GM12878 (cell line): ENCODE measurements around the gene S100A4. TPM values are rescaled to one million over a fixed set of nuclear protein-coding genes. Genes with fewer than 3 reads are reported as not detected.

Experiments used
- ATAC-seq: fragments of 200-7000 bp; cut with Tn5 transposase; 3 replicates; pipeline ENCODE4 v1.9.1; 2020; ENCODE audit warnings: mild to moderate bottlenecking, moderate library complexity
- BruUV-seq: library from RNA; stranded (reverse); fragments of 400-500 nt; replicated peaks from 2 replicates; lab custom pipeline; 2021; lab: Mats Ljungman, UMichigan
- CTCF ChIA-PET: fragments of 300-600 bp; sonication (Branson Sonifier 250); formaldehyde crosslinking; extraction: SDS; loops from one replicate; lab custom pipeline; 2021; ENCODE audit warnings: inconsistent platforms; lab: Yijun Ruan, JAX
- POLR2A ChIA-PET: fragments of 350-600 bp; formaldehyde crosslinking; extraction: SDS; loops from one replicate; lab custom pipeline; 2021; ENCODE audit warnings: inconsistent platforms; lab: Charles Lee
- RAD21 ChIA-PET: fragments of 300-600 bp; sonication (Branson Sonifier 250); formaldehyde crosslinking; loops from one replicate; lab custom pipeline; 2023; ENCODE audit warnings: antibody characterized with exemption; ENCODE audit not compliant: unreplicated experiment; lab: Charles Lee
- SMC1A ChIA-PET: fragments of 300-600 bp; sonication (Branson Sonifier 250); formaldehyde crosslinking; loops from one replicate; lab custom pipeline; 2023; ENCODE audit not compliant: unreplicated experiment, uncharacterized antibody; lab: Charles Lee
- DNase-seq: peaks from one replicate; pipeline ENCODE4 v3.0.0-alpha.2; 2011; ENCODE audit warnings: low read depth, low spot score
- FAIRE-seq: peaks from 3 replicates; lab custom pipeline; 2011; peaks lifted over from hg19 to GRCh38; lab: Jason Lieb, UNC
- H2AFZ ChIP-seq: 2 replicates; pipeline ENCODE4 v1.6.0; 2011; ENCODE audit warnings: low read depth, low read length, control low read depth; ENCODE audit not compliant: control insufficient read depth
- H3K27ac ChIP-seq: 2 replicates; pipeline ENCODE4 v1.5.1; 2011; ENCODE audit warnings: control low read depth; ENCODE audit not compliant: control insufficient read depth, insufficient read depth
- H3K27me3 ChIP-seq, 2 experiments: replicated peaks in 1 of 2; 2 replicates each; pipeline versions ENCODE4 v1.6.0 to v1.6.1; 2011; ENCODE audit warnings: low read length in 1 of 2; ENCODE audit not compliant: control insufficient read depth in 2 of 2, insufficient read depth in 2 of 2
- H3K36me3 ChIP-seq, 2 experiments: 2 replicates each; pipeline ENCODE4 v1.5.1; 2011; ENCODE audit warnings: low read length in 1 of 2; ENCODE audit not compliant: control insufficient read depth in 2 of 2, insufficient read depth in 2 of 2
- H3K4me1 ChIP-seq: 2 replicates; pipeline ENCODE4 v1.6.1; 2011; ENCODE audit warnings: mild to moderate bottlenecking, low read length, moderate library complexity, mixed read lengths; ENCODE audit not compliant: control insufficient read depth, insufficient read depth
- H3K4me2 ChIP-seq: 2 replicates; pipeline ENCODE4 v1.6.0; 2011; ENCODE audit warnings: control low read depth; ENCODE audit not compliant: control insufficient read depth, insufficient read depth
- H3K4me3 ChIP-seq: fragments of 200-600 bp; sonication (generic); 2 replicates; pipeline ENCODE4 v1.5.1; 2016
- H3K79me2 ChIP-seq: 2 replicates; pipeline ENCODE4 v1.6.0; 2011; ENCODE audit warnings: low read length; ENCODE audit not compliant: control insufficient read depth, insufficient read depth
- H3K9ac ChIP-seq: 2 replicates; pipeline ENCODE4 v1.8.0; 2011; ENCODE audit warnings: low read length, control low read depth, mixed read lengths; ENCODE audit not compliant: control insufficient read depth, insufficient read depth
- H3K9me3 ChIP-seq: replicated peaks from 3 replicates; pipeline ENCODE4 v1.5.1; 2011; ENCODE audit warnings: mild to moderate bottlenecking, low read length; ENCODE audit not compliant: control insufficient read depth, insufficient read depth
- H4K20me1 ChIP-seq: 2 replicates; pipeline ENCODE4 v1.6.0; 2011; ENCODE audit not compliant: control insufficient read depth, insufficient read depth
- ASH2L ChIP-seq: fragments of 300-600, 200-600 bp; sonication (generic); IDR thresholded peaks from 2 replicates; pipeline ENCODE4 v1.6.1; 2017; ENCODE audit warnings: low read depth, mild to moderate bottlenecking, borderline replicate concordance
- BCL3 ChIP-seq: IDR thresholded peaks from 2 replicates; pipeline ENCODE4 v1.6.1; 2011; ENCODE audit warnings: borderline replicate concordance, low read depth, mild to moderate bottlenecking, moderate library complexity, low read length; ENCODE audit not compliant: insufficient read depth, poor library complexity, severe bottlenecking
- CHD4 ChIP-seq: fragments of 200-600 bp; sonication (generic); IDR thresholded peaks from 2 replicates; pipeline ENCODE4 v1.6.1; 2016; ENCODE audit warnings: mild to moderate bottlenecking
- ESRRA ChIP-seq: IDR thresholded peaks from 2 replicates; pipeline ENCODE4 v1.6.1; 2012; ENCODE audit warnings: mild to moderate bottlenecking, low read length, improper control_type of control experiment
- MYB ChIP-seq: fragments of 150-350 bp; IDR thresholded peaks from 2 replicates; pipeline ENCODE4 v1.6.1; 2014; ENCODE audit warnings: mild to moderate bottlenecking, low read depth, low read length, borderline replicate concordance
- RAD51 ChIP-seq: fragments of 450-650 bp; IDR thresholded peaks from 2 replicates; pipeline ENCODE4 v1.6.1; 2016; ENCODE audit warnings: moderate library complexity, mild to moderate bottlenecking, inconsistent platforms
- RFX5 ChIP-seq: IDR thresholded peaks from 2 replicates; pipeline ENCODE4 v1.6.1; 2011; ENCODE audit warnings: low read depth, low read length, improper control_type of control experiment
- RUNX3 ChIP-seq: IDR thresholded peaks from 2 replicates; pipeline ENCODE4 v1.6.1; 2012; ENCODE audit warnings: low read length, inconsistent platforms
- WGBS: methylation state at CpG from one replicate; pipeline ENCODE4 v1.1.6; 2016; ENCODE audit warnings: low lambda C conversion rate; ENCODE audit not compliant: insufficient replicate concordance, insufficient coverage; ENCODE audit errors: missing lambda C conversion rate; 5-methylcytosine and 5-hydroxymethylcytosine counted together
- in situ Hi-C: fragments of 300-500 bp; cut with MboI; formaldehyde crosslinking; loops from 9 replicates; pipeline ENCODE4 v1.14.3; 2018; ENCODE audit warnings: mixed read lengths
- intact Hi-C: fragments of 100-400 bp; cut with micrococcal nuclease; formaldehyde crosslinking; loops from one replicate; pipeline ENCODE4 v1.14.2; 2022; ENCODE audit not compliant: unreplicated experiment
- polyA plus RNA-seq, 11 experiments: library from polyadenylated mRNA; depleted of rRNA in 4 of 11; unstranded in 6 of 11; stranded (reverse) in 5 of 11; fragments of >200 nt; fragmentation: Nextera tagmentation in 4 of 11; fragmentation: Illumina TruSeq in 1 of 11; extraction: Ambion mirVana in 4 of 11; extraction: Trizol in 1 of 11; gene quantifications; 1 replicate in 1 of 11; 2 replicates in 10 of 11; pipeline versions ENCODE4 v1.2.1 to v1.2.3, GENCODE V29; 2011 to 2016; ENCODE audit warnings: inconsistent platforms in 2 of 11, missing spikeins in 2 of 11, low read depth in 1 of 11
- total RNA-seq, 4 experiments: library from RNA; depleted of rRNA in 3 of 4; stranded (reverse); fragments of >200 nt in 3 of 4; fragmentation: Illumina TruSeq in 1 of 4; extraction: Trizol in 1 of 4; gene quantifications; 2 replicates each; pipeline versions ENCODE4 v1.2.1 to v1.2.3, GENCODE V29; 2013 to 2021
- TF ChIP-seq, protein P1 (sequence below): IDR thresholded peaks from 2 replicates; pipeline ENCODE4 v1.6.1; 2012; ENCODE audit warnings: low read depth, low read length, improper control_type of control experiment
- TF ChIP-seq, protein P2 (sequence below): IDR thresholded peaks from 2 replicates; pipeline ENCODE4 v1.6.1; 2012; ENCODE audit warnings: low read depth, low read length, improper control_type of control experiment

S100A4 gene
- total and polyA plus RNA-seq, 10 of the 15 experiments (the other 5 are each of a cell fraction or from before 2014, with no cell fraction given): 4.3 to 104 (median 27.3) TPM

GRCh38 chr1:153569465-153569864 lies 23.9 kb upstream of the S100A4 start:
- Histone ChIP-seq H3K4me3 (no peak overlapping the region), H3K9me3 (no peaks in the 10 kb centered on the region), H3K27ac (no peak overlapping the region), H3K36me3 (no peaks in the 10 kb centered on the region), H3K4me2 (no peak overlapping the region), H4K20me1 (no peaks in the 10 kb centered on the region), H3K79me2 (no peaks in the 10 kb centered on the region), H3K27me3 (no peaks in the 10 kb centered on the region), H2AFZ (no peak overlapping the region), H3K4me1 (peaks cover 23% of the 10 kb centered on the region), H3K9ac (no peak overlapping the region)
- WGBS: 21% methylated on average over 8 of the region's 8 CpGs
- SMC1A ChIA-PET: interaction anchor here (1.2 to 4.0 kb wide), 6 partner anchors 36 to 103 kb away, joined by 3 to 72 read pairs (median 6); partner anchors contain the start of genes CHTOP, S100A1, S100A14 and S100A6
- intact Hi-C loops: loop anchor here (2.0 to 5.0 kb wide), 3 partner anchors 37 to 217 kb away; no protein-coding TSS in a partner anchor
- CTCF ChIA-PET: interaction anchor here (1.3 to 7.5 kb wide), 9 partner anchors 25 to 212 kb away, joined by 3 to 216 read pairs (median 7); partner anchors contain the start of genes CHTOP, S100A14, S100A6 and S100A9
- DNase-seq (no peak), FAIRE-seq (no peak), ATAC-seq (no peak)
- POLR2A ChIA-PET: interaction anchor here (0.6 kb wide), 1 partner anchor 106 kb away, joined by 4 read pairs; no protein-coding TSS in a partner anchor
- BruUV-seq: no TSS peak
- in situ Hi-C loops: no loop called here
- RAD21 ChIA-PET: interaction anchor here (4.1 to 5.2 kb wide), 3 partner anchors 36 to 59 kb away, joined by 59 to 74 read pairs (median 60); partner anchors contain the start of genes S100A14 and S100A6
- TF ChIP-seq, protein P1, sequence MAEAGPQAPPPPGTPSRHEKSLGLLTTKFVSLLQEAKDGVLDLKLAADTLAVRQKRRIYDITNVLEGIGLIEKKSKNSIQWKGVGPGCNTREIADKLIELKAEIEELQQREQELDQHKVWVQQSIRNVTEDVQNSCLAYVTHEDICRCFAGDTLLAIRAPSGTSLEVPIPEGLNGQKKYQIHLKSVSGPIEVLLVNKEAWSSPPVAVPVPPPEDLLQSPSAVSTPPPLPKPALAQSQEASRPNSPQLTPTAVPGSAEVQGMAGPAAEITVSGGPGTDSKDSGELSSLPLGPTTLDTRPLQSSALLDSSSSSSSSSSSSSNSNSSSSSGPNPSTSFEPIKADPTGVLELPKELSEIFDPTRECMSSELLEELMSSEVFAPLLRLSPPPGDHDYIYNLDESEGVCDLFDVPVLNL: no peak
- TF ChIP-seq CHD4: no peak
- no peak for TF ChIP-seq RAD51
- no peak for TF ChIP-seq ESRRA
- no peak for TF ChIP-seq BCL3
- no peak for TF ChIP-seq RFX5
- TF ChIP-seq MYB: no peak
- TF ChIP-seq RUNX3: no peak
- TF ChIP-seq, protein P2, sequence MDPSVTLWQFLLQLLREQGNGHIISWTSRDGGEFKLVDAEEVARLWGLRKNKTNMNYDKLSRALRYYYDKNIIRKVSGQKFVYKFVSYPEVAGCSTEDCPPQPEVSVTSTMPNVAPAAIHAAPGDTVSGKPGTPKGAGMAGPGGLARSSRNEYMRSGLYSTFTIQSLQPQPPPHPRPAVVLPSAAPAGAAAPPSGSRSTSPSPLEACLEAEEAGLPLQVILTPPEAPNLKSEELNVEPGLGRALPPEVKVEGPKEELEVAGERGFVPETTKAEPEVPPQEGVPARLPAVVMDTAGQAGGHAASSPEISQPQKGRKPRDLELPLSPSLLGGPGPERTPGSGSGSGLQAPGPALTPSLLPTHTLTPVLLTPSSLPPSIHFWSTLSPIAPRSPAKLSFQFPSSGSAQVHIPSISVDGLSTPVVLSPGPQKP: no peak
- no peak for TF ChIP-seq ASH2L
